K562 (cell line): Measurements from ENCODE around the gene RGPD8. TPM values are rescaled to one million over a fixed set of nuclear protein-coding genes. Genes with fewer than 3 reads are reported as not detected.
"Not testable (repeated sequence)": the region's sequence is repeated elsewhere in the genome, so short reads cannot be mapped to it uniquely, and the experiment has no call there.

Experiments used
- ATAC-seq: fragments of 200-7000 bp; cut with Tn5 transposase; 3 replicates; pipeline ENCODE4 v1.9.1; 2020; ENCODE audit warnings: moderate library complexity
- BruUV-seq: library from RNA; stranded (reverse); fragments of 400-500 nt; replicated peaks from 2 replicates; lab custom pipeline; 2021; lab: Mats Ljungman, UMichigan
- CTCF ChIA-PET: fragments of 300-600 bp; formaldehyde crosslinking; extraction: SDS; loops from one replicate; lab custom pipeline; 2021; ENCODE audit warnings: low intra/inter-chr PET ratio; lab: Yijun Ruan, JAX
- POLR2A ChIA-PET: fragments of 300-600, 350-650 bp; sonication (Branson Sonifier 250); formaldehyde crosslinking; extraction: SDS; loops from one replicate; lab custom pipeline; 2021; ENCODE audit warnings: antibody characterized with exemption, inconsistent platforms; lab: Yijun Ruan, JAX
- DNase-seq, 4 experiments: peaks; one replicate each; pipeline versions ENCODE4 v3.0.0 to v3.0.0-alpha.2; 2011 to 2018; ENCODE audit warnings: low spot score in 3 of 4, mixed read lengths in 3 of 4; ENCODE audit errors: extremely low read depth in 1 of 4
- FAIRE-seq: peaks from 2 replicates; lab custom pipeline; 2011; peaks lifted over from hg19 to GRCh38; lab: Jason Lieb, UNC
- H2AFZ ChIP-seq: 2 replicates; pipeline ENCODE4 v1.6.0; 2011; ENCODE audit warnings: low read depth, low read length, control low read depth, inconsistent platforms
- H3K27ac ChIP-seq: fragments of 200-600 bp; 3 replicates; pipeline ENCODE4 v1.8.0; 2011; ENCODE audit warnings: low read depth, mild to moderate bottlenecking, control low read depth, inconsistent platforms, low read length, moderate library complexity, mixed read lengths; ENCODE audit errors: extremely low read depth
- H3K27me3 ChIP-seq, 2 experiments: fragments of 300-600 bp in 1 of 2; 2 replicates in 1 of 2; 3 replicates in 1 of 2; pipeline versions ENCODE4 v1.6.0 to v1.8.0; 2011; ENCODE audit warnings: inconsistent platforms in 2 of 2, low read length in 2 of 2, mild to moderate bottlenecking in 1 of 2, mixed read lengths in 1 of 2, moderate library complexity in 1 of 2; ENCODE audit not compliant: control insufficient read depth in 2 of 2, insufficient read depth in 2 of 2
- H3K36me3 ChIP-seq: fragments of 300-600 bp; 3 replicates; pipeline ENCODE4 v1.8.0; 2011; ENCODE audit warnings: mild to moderate bottlenecking, low read length, inconsistent platforms; ENCODE audit not compliant: control insufficient read depth, insufficient read depth
- H3K4me1 ChIP-seq, 2 experiments: fragments of 200-600 bp in 1 of 2; replicated peaks in 1 of 2; 2 replicates in 1 of 2; 3 replicates in 1 of 2; pipeline versions ENCODE4 v1.5.1 to v1.8.0; 2011; ENCODE audit warnings: inconsistent platforms in 2 of 2, low read length in 2 of 2, mild to moderate bottlenecking in 1 of 2, mixed read lengths in 1 of 2, moderate library complexity in 1 of 2; ENCODE audit not compliant: control insufficient read depth in 2 of 2, insufficient read depth in 2 of 2
- H3K4me2 ChIP-seq: 2 replicates; pipeline ENCODE4 v1.6.1; 2011; ENCODE audit warnings: low read length, control low read depth, inconsistent platforms, mixed read lengths; ENCODE audit not compliant: insufficient read depth
- H3K4me3 ChIP-seq: fragments of 200-600 bp; sonication (generic), shearing (Covaris generic); 2 replicates; pipeline ENCODE4 v1.5.1; 2016; ENCODE audit warnings: control low read depth, inconsistent platforms
- H3K79me2 ChIP-seq: fragments of 200-600 bp; 3 replicates; pipeline ENCODE4 v1.8.0; 2011; ENCODE audit warnings: low read length, inconsistent platforms; ENCODE audit not compliant: control insufficient read depth, insufficient read depth
- H3K9ac ChIP-seq, 2 experiments: 2 replicates each; pipeline versions ENCODE4 v1.6.0 to v1.6.1; 2011; ENCODE audit warnings: low read depth in 2 of 2, low read length in 2 of 2, control low read depth in 1 of 2, inconsistent platforms in 1 of 2, mild to moderate bottlenecking in 1 of 2, mixed read lengths in 1 of 2; ENCODE audit not compliant: insufficient read depth in 1 of 2
- H3K9me1 ChIP-seq: one replicate; pipeline ENCODE4 v1.6.0; 2011; ENCODE audit warnings: inconsistent platforms, mild to moderate bottlenecking, low read length, moderate library complexity; ENCODE audit not compliant: control insufficient read depth, insufficient read depth
- H3K9me3 ChIP-seq: replicated peaks from 2 replicates; pipeline ENCODE4 v1.5.1; 2011; ENCODE audit warnings: low read depth, low read length, inconsistent platforms; ENCODE audit not compliant: control insufficient read depth, insufficient read depth
- H4K20me1 ChIP-seq: replicated peaks from 2 replicates; pipeline ENCODE4 v1.6.1; 2011; ENCODE audit warnings: low read length, inconsistent platforms, mixed read lengths; ENCODE audit not compliant: control insufficient read depth, insufficient read depth
- WGBS: fragments of 100-300 bp; shearing (Covaris generic); methylation state at CpG from one replicate; pipeline ENCODE4 v1.1.6; 2016; ENCODE audit warnings: low coverage, mixed read lengths; ENCODE audit not compliant: insufficient coverage; ENCODE audit errors: missing lambda C conversion rate; 5-methylcytosine and 5-hydroxymethylcytosine counted together
- in situ Hi-C: fragments of 300-500 bp; cut with MboI; formaldehyde crosslinking; loops from 4 replicates; pipeline ENCODE4 v1.15.0; 2018; ENCODE audit warnings: inconsistent platforms, mixed read lengths
- intact Hi-C: fragments of 100-400 bp; cut with micrococcal nuclease; formaldehyde crosslinking; loops from 2 replicates; pipeline ENCODE4 v1.14.2; 2022
- polyA plus RNA-seq, 8 experiments: library from polyadenylated mRNA; depleted of rRNA in 4 of 8; stranded (reverse) in 5 of 8; unstranded in 3 of 8; fragments of >200 nt; fragmentation: Nextera tagmentation in 2 of 8; fragmentation: Illumina TruSeq in 1 of 8; extraction: Ambion mirVana in 2 of 8; extraction: Trizol in 1 of 8; gene quantifications; 2 replicates each; pipeline versions ENCODE4 v1.2.1 to v1.2.3, GENCODE V29; 2011 to 2014; ENCODE audit warnings: inconsistent platforms in 1 of 8, missing spikeins in 1 of 8
- total RNA-seq, 7 experiments: library from RNA; depleted of rRNA in 6 of 7; stranded (reverse); fragments of >200 nt in 6 of 7; fragmentation: Illumina TruSeq in 2 of 7; extraction: Trizol in 2 of 7; gene quantifications; 2 replicates each; pipeline versions ENCODE4 v1.2.1 to v1.2.3, GENCODE V29; 2011 to 2021; ENCODE audit warnings: low replicate concordance in 1 of 7

Gene RGPD8
- total and polyA plus RNA-seq, 9 of the 15 experiments (the other 6 are each of a cell fraction or from before 2014, with no cell fraction given), result 0.03 to 0.47 (median 0.12) TPM; not detected in 1

GRCh38 chr2:112432735-112433479, 538 bp downstream of the RGPD8 start:
- H4K20me1 ChIP-seq, H3K9ac ChIP-seq, CTCF ChIA-PET, BruUV-seq, H3K9me1 ChIP-seq, H3K9me3 ChIP-seq, H3K36me3 ChIP-seq, H3K27ac ChIP-seq, H2AFZ ChIP-seq, H3K4me2 ChIP-seq, intact Hi-C loops, POLR2A ChIA-PET, H3K27me3 ChIP-seq, in situ Hi-C loops, H3K4me3 ChIP-seq, H3K79me2 ChIP-seq, FAIRE-seq, DNase-seq: not testable (repeated sequence)
- H3K4me1 ChIP-seq, result peaks cover 0 to 24% of the 10 kb centered on the region in 2 experiments; a peak in 2 of 5 replicates
- 84% methylated on average over 23 of the region's 98 CpGs for WGBS
- peak; percentile 17 for ATAC-seq

GRCh38 chr2:112432390-112432734, 1.1 kb downstream of the RGPD8 start:
- POLR2A ChIA-PET, H3K4me2 ChIP-seq, H3K9me3 ChIP-seq, BruUV-seq, H3K27me3 ChIP-seq, intact Hi-C loops, CTCF ChIA-PET, ATAC-seq, H3K4me3 ChIP-seq, H3K9ac ChIP-seq, H3K79me2 ChIP-seq, H3K36me3 ChIP-seq, H3K9me1 ChIP-seq, FAIRE-seq, in situ Hi-C loops, DNase-seq, H2AFZ ChIP-seq, H4K20me1 ChIP-seq, H3K27ac ChIP-seq: not testable (repeated sequence)
- WGBS, result 89% methylated on average over 12 of the region's 22 CpGs
- peaks cover 0 to 22% of the 10 kb centered on the region in 2 experiments; a peak in 2 of 5 replicates for H3K4me1 ChIP-seq

GRCh38 chr2:112431587-112432295, 1.7 kb downstream of the RGPD8 start:
- H3K4me2 ChIP-seq, H3K9me1 ChIP-seq, CTCF ChIA-PET, ATAC-seq, POLR2A ChIA-PET, DNase-seq, FAIRE-seq, BruUV-seq, intact Hi-C loops, H3K4me3 ChIP-seq, H3K9ac ChIP-seq, H2AFZ ChIP-seq, in situ Hi-C loops, H3K36me3 ChIP-seq, H3K27me3 ChIP-seq, H3K79me2 ChIP-seq, H3K9me3 ChIP-seq, H3K27ac ChIP-seq, H4K20me1 ChIP-seq: not testable (repeated sequence)
- 78% methylated on average over 17 of the region's 21 CpGs for WGBS
- peaks cover 0 to 16% of the 10 kb centered on the region in 2 experiments; a peak in 2 of 5 replicates for H3K4me1 ChIP-seq
